GM13976 (cell line): Measurements from ENCODE around the gene USP2.

Experiments
- DNase-seq: peaks from one replicate; pipeline ENCODE4 v3.0.0; 2012; ENCODE audit warnings: low spot score
- in situ Hi-C: fragments of 300-500 bp; cut with MboI; formaldehyde crosslinking; loops from one replicate; pipeline ENCODE4 v1.12.0; 2022; ENCODE audit warnings: low sequenced_read_pairs, mixed read lengths, inconsistent platforms; ENCODE audit not compliant: unreplicated experiment
- TF ChIP-seq, protein P1 (sequence below): IDR thresholded peaks from 2 replicates; pipeline ENCODE4 v1.5.1; 2012; ENCODE audit warnings: borderline replicate concordance, mild to moderate bottlenecking; ENCODE audit not compliant: insufficient read depth; ENCODE audit errors: extremely low read depth, missing control alignments, control extremely low read depth

Gene USP2

DNA sequence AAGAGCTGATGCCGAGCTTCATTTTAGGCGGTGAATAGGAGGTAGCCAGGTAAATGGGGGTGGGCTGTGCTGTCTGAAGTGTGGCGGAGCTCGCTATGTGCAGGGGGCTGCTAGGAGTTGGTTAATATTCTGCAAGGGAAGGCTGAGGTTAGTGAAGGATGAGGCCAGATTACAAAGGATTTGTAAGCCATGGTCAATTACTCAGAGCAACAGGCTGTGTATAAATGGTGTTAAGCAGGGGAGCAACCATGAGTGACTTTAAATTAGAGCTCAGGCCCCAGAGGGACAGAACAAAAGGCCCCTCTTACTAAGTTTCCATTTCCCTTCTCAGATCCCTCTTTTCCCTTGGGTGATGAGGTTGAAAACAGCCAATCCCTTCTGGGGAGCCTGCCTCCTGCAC is 57.3 kb downstream of the USP2 start:
- no peak for DNase-seq
- TF ChIP-seq, protein P1, sequence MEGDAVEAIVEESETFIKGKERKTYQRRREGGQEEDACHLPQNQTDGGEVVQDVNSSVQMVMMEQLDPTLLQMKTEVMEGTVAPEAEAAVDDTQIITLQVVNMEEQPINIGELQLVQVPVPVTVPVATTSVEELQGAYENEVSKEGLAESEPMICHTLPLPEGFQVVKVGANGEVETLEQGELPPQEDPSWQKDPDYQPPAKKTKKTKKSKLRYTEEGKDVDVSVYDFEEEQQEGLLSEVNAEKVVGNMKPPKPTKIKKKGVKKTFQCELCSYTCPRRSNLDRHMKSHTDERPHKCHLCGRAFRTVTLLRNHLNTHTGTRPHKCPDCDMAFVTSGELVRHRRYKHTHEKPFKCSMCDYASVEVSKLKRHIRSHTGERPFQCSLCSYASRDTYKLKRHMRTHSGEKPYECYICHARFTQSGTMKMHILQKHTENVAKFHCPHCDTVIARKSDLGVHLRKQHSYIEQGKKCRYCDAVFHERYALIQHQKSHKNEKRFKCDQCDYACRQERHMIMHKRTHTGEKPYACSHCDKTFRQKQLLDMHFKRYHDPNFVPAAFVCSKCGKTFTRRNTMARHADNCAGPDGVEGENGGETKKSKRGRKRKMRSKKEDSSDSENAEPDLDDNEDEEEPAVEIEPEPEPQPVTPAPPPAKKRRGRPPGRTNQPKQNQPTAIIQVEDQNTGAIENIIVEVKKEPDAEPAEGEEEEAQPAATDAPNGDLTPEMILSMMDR, result no peak
- in situ Hi-C loops, result no loop called here

GRCh38 chr11:119323532-119324033 is 57.9 kb downstream of the USP2 start:
- no peak for DNase-seq
- in situ Hi-C loops, result no loop called here
- TF ChIP-seq, protein P1, result peak; percentile 69

DNA sequence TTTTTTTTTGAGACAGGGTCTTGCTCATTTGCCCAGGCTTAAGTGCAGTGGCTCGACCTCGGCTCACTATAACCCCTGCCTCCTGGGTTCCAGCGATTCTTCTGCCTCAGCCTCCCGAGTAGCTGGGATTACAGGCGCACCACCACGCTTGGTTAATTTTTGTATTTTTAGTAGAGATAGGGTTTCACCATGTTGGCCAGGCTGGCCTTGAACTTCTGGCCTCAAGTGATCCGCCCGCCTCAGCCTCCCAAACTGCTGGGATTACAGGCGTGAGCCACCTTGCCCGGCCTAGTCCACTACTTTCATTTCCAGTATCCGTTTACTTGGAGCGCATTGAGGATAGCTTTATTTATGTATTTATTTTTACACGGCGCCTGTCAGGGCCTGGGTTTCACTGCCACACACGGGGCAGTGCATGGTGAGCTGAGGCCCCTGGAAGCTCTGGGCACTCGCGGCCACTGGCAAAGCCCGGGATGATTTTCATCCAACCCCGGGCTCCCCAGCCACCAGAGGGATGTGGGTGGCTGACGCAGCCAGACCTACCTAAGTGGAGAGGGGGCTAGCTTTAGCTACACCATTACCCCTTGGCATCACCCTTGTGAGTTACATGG is 58.5 kb downstream of the USP2 start:
- no peak for DNase-seq
- TF ChIP-seq, protein P1, result no peak
- in situ Hi-C loops, result no loop called here

DNA sequence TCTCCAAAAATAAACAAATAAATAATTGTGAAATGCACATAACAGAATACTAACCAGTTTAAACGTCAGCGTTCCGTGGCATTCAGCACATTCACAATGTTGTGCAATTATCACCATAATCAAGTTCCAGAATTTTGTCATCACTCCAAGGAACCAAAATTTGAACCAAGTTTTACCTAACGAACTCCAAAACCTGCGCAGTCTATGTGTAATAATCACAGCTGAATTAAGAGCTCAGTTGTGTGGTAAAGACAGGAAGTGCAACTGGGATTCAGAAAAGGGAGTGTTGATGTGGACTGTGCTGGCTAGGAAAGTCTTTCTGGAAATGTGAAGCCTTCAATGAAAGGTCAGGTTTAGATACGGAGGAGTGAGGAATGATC is 59.1 kb downstream of the USP2 start:
- in situ Hi-C loops, result no loop called here
- TF ChIP-seq, protein P1, result no peak
- DNase-seq, result no peak

DNA sequence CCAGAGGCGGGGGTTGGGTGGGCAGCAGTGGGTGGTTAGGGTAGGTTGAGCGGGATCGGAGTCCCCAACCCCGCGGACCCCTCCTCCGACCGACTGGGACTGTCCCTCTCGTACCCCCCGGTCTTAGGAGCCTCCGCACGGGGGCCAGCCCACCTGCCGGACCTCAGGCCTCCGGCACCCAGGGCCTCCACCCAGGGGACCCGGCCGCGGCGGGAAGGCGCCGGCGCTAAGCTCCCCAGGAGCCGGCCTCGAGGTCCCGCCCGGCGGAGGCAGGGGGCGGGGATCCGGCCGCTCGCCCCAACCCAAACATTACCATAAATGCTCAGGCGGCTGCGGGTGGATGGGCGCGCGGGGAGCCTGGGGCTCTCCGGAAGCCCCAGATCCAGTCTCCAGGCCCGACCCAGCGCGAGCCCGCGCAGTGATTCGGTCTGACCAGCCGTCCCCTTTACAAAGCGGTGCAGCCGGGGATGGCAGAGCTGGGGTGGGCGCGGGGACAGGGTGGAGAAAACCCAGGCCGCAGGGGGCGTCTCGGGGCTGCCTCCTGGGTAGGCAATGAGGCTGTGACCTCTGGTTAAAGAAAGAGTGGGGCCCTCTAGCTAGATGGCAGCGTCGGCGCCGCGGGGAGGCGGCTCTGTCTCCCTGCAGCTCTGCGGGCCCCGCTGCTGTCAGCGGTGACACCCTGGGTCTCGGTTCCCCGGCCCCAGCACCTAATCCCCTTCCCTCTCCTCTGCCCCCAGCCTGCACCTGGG is 60.5 kb downstream of the USP2 start:
- TF ChIP-seq, protein P1, result no peak
- in situ Hi-C loops, result no loop called here
- DNase-seq, result peak; percentile 90

GRCh38 chr11:119320240-119320775 is 61.2 kb downstream of the USP2 start:
- TF ChIP-seq, protein P1, result no peak
- in situ Hi-C loops, result no loop called here
- peak; percentile 26 for DNase-seq
